Head of caudate nucleus (tissue), 42 donors: ENCODE measurements around the gene ARSJ.

ENCODE experiments used
- DNase-seq, 42 donors: peaks; one replicate each; pipeline versions ENCODE4 v3.0.0 to v3.0.0-alpha.2; 2020 to 2021; ENCODE audit warnings: mixed read lengths in 7 of 42
- intact Hi-C: fragments of 100-400 bp; cut with DNase I; formaldehyde crosslinking; loops from one replicate; pipeline ENCODE4 v1.15.0; 2022

ARSJ gene

DNA sequence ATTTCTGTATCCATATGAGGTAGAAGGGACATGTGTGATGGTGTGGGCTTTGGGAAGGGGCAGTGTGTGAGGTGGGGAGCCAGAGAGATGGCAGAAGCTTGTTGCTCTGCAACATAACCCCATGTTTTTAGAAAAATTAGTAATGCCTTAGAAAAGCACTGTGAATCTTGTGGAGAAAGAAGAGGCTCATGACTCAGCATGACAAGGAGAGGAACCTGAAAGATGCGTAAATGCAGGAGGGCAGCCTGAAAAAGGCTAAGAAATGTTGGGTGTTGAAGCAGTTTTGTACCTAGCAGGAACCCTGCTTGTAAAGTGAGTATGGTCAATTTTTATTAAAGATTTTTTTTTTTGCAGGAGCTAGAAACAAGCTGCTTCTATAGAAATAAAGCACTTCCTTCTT is 59.8 kb downstream of the ARSJ start:
- no peak for DNase-seq
- intact Hi-C loops = no loop called here

DNA sequence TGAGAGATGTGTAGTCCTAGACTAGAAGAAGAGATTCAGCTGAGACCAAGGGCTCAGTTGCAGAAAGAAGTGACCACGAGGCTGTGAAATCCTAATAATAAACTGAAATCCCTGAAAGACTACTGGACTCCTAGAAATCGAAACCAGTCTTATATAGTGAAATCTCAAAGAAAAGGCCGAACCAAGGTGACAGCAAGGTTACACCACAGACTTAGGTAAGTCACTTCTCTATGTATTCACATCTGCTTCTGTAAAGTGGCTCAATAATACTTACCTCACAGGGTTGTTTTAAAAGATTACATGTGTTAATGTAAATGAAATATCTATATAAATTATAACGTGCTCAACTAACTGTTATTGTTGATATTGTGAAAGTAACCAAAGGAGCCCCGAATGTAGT is 60.3 kb downstream of the ARSJ start:
- intact Hi-C loops = no loop called here
- no peak for DNase-seq

DNA sequence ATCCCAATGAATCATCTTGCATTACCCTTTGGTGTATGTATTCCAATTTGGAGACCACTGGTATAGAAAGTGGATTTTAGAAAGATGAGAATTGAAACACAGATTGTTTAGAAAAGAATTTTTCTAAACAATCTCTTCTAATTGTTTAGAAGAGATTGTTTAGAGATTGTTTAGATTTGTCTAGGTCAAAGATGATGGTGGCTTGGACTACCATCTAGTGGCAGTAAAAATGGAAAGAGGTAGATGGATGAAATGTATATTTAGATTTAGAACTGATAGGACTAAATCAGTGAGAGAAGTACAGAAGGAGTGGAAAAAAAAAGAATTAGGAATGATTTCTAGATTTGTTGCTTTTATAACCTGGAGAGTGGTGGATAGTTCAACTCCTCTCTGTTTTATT is 70.6 kb downstream of the ARSJ start:
- intact Hi-C loops = loop anchor here (5.0 kb wide), 1 partner anchor 517 kb away; no protein-coding TSS in a partner anchor
- no peak for DNase-seq

DNA sequence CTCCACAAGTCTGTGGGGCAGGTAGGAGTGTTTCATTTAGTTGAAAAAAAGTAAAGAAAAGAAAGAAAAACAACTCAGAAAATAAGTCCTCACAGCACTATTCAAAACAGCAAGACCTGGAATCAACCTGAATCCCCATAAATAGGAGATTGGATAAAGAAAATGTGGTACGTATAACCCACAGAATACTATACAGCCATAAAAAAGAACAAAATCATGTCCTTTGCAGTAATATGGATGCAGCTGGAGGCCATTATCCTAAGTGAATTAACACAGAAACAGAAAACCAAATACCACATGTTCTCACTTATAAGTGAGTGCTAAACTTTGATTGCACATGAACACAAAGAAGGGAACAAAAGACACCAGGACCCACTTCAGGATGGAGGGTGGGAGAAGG is 71.9 kb downstream of the ARSJ start:
- intact Hi-C loops = loop anchor here (5.0 kb wide), 1 partner anchor 515 kb away; no protein-coding TSS in a partner anchor
- DNase-seq = no peak

DNA sequence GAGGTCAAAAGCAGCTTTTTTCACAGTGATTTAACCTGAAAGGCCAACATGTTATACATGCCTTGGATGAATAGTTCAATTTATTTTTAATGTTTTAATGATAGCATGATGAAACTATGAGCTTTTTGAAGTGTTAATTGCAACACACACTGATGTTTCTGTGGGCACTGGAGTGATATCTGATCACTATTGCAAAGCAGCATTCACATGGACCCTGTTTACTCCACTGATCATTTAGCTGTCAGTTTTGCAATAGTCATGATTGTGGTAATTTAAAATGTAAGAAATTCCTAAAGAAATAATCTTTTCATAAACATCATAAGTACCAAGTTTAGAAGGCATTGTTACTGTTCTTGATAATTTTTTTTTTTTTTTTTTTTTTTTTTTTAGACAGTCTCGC is 74.1 kb downstream of the ARSJ start:
- no peak for DNase-seq
- intact Hi-C loops = loop anchor here (5.0 kb wide), 1 partner anchor 513 kb away; no protein-coding TSS in a partner anchor

DNA sequence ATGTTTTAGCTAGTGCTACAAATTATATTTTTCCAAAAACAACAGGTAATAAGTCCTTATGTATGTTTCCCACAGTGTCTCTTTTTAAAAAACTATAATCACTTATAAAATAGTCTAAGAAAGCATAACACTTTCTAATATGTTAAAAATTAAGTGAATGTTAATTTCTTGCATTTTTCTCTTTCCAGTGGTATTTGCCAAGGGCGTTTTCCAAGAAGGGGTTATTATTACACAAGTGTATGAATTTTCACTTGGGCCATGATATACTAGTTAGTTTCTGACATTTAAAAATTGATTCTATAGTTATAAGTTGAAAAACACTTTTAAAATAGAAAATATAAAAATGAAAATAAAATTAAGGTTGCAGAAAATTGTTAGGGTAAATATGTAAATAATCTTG is 74.6 kb downstream of the ARSJ start:
- intact Hi-C loops = loop anchor here (5.0 kb wide), 1 partner anchor 513 kb away; no protein-coding TSS in a partner anchor
- no peak for DNase-seq

DNA sequence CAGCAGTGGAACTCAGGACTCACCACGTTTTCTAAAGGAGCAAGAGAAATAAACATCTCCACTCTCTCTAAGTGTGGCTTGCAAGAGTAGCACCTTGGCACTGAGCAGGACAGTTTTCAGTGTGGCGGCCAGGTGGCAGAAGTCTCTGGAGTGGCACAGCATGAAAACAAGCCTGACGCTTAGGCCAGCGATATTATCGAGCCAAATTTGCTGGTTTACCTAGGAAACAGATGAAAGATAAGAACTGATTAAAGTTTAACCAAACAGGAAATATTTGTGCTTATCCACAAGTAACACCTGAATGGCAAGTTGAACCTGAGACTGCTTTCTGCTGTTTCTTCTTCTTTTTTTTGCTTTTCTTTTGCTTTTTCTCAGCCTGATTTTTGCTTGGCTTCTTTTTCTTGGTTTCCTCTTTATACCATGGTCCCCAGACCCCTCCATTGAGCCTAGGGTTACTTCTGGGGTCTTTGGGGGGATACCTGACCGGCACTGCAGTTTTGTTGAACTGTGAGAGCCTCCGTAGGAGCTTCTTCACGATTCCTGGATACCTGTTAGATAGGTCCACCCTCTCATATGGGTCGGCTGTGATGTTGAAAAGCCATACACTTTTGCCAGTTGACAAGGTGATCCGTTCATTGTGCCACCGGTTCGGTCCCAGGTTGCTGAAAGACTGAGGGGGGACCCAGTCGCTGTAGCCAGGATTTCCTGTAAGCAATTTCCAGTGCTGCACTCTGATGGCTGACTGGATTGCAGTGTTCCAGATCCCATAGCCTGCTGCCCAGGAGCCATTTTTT is 77.3 kb downstream of the ARSJ start:
- intact Hi-C loops = no loop called here
- DNase-seq = no peak

DNA sequence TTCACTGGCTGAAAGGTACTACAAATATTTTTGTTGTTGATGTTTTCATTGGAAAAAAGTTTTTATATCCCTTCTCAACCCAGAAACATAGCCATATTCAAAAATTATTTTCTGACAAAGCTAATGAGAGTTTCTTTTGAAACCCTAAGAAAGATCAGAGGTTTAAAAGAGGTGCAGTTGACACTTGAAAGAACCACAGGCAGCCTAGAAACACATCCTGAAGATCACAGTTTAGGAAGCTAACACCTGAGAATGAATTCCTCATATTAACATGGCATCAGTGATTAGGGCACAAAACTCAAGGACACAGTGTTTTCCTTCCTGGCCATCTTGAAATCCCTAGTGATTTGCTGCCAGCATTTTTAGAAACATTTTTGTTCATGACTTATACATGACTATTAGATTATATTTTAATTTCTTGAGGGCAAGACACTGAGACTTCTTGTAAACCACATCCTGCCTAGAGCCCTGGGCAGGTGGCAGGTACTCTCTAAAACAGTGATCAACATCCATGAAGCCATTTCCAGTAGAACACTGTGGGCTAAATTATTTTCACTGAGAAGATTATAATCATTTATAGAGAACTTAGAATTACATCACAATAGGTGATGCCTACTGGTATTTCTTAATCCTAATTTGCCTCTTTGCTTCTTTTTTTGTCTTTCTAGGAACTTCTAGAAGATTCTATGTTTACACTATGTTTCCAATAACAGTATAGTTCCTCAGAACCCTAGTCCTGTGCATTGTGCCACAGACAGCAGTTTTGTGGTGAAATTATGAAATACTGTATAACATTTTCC is 80.0 kb downstream of the ARSJ start:
- no peak for DNase-seq
- intact Hi-C loops = no loop called here

DNA sequence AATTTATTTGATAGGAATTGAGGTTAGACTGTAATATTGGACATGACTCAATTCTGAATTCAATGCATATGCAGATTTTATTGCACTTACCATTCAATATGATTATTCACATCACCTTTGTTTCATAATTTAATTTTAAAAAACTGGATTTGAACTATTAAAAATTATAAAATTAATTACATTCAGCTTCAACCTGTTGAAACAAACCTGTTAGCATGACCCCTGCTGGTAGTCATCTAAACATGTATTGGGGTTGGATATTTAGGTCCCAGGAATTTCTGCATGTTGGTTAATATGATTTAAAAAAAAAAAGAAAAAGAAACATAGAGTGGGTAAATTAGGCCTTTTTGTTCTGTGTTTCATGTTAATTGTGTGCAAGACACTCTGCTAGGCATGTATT is 85.9 kb downstream of the ARSJ start:
- DNase-seq = no peak
- intact Hi-C loops = no loop called here

DNA sequence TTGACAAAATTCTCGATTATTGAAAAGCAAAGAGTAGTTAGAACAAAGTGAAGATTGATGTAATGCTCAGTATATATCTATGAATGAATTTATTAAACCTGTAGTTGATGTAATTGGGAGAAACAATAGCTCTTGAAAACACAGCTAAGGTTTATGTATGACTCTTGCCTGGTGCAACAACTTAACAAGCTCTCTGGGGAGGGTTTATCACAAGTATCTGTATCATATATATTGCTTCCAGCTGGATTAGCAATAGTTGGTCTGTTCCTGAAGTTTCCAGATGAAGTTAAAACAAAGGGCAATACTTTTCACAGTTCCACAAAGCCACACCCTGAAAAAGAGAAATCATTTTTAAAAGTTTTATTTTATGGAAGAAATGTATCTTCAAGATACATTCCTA is 91.4 kb downstream of the ARSJ start:
- no peak for DNase-seq
- intact Hi-C loops = no loop called here

DNA sequence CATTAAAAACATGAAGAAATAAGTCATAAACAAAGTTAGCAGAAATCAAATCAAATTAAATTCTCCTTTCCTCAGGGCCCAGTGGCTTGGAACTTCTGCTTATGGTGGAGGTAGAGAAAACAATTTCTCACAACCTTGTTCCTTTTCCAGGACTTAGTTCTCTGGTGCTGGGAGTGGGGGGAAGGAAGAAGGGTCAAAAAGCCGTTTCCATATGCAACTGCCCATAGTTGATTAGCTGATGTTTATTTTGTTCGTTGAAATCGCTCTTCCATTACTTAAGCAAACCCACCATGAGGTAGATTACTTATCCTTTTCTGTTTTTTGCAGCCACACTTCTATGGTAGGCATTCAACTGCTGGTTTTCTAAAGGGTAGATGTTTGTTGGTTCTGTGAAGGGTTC is 94.2 kb downstream of the ARSJ start:
- DNase-seq = no peak

DNA sequence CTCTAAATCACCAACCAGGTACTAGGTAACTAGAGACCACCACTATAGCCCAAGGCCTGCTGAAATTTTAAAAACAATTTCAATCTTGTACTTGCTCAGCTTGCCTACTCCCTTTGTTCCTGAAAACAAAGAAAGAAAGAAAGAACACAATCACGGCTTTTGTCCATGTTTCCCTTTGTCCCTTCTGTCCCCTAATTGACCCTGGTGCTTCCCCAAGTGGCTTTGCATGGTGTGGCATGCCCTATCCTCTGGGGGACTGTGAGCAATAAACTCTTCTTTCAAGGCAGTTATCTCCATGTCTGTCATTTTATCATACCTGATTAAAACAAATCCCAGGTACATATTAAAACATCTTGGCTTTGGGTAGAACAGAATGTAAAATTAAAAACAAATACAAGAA is 94.8 kb downstream of the ARSJ start:
- intact Hi-C loops = no loop called here
- no peak for DNase-seq

More for the DNA sequence above, 94.2 kb downstream of the ARSJ start:
- intact Hi-C loops = no loop called here

DNA sequence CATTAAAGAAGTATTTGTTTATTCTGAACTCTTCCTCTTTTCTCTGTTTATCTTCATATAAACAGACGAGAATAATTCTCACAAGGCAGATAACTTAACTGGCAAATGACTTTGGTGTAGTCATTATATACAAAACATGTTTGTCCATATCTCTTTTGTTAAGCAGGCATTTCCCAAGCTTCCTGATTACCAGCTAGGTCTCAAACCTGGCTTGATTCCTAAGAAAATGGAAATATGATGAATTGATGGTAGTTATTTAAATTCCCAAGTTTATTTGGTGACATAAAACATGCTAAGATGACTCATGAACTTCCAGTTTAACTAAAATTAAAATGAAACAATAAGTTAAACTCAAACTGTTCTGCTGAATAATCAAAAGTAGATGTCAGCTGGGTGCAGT is 96.8 kb downstream of the ARSJ start:
- DNase-seq = no peak
- intact Hi-C loops = no loop called here

DNA sequence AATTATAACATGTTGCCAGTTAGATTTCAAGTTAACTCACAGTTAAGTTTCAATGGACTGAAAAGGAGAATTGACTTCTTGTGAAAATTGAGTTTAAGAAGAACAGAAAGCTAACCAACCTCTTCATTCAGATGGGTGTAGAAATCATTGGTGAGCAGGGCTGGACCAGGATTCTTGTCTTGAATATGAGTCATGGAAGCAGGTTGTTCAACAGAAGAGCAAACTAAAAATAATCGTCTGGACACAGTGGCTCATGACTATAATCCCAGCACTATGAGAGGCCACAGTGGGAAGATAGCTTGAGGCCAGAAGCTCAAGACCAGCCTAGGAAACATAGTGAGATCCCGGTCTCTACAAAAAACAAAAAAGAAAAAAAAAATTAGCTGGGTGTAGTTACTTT is 98.2 kb downstream of the ARSJ start:
- no peak for DNase-seq
- intact Hi-C loops = no loop called here

DNA sequence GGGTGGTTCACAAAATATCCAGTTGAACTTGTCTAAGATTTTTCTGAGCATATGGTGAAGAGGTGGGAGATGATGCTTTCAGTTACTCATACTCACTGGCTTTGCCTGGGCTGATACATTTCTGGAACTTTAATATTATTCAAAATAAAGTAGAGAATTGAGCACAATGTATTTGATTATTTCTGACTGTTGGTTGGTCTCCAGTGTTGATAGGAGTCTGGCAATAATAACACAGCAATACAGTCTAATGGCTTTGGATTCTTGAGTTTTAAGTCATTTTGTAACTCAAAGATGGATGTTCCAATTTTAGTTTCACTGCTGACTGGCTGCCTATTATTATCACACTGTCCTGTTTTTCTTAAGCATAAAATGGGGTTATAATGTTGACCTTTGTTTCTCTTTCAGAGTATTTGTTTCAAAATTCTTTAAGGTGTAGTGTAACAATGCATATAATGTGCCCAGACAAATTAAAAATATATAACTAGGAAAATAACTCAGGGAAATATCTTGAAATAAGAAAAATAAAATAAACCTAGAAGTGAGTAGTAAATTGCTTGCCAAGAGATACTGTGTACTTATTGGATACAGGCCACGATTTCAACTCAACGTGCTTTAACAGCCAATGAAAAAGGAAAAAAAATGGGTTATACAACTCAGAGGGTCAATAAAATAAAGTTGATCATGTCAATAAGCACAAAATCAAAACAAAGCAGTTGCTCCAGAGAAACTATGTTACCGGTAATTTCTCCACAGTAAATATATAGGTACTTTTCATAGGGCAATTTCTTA is 99.0 kb downstream of the ARSJ start:
- intact Hi-C loops = no loop called here
- DNase-seq = no peak

DNA sequence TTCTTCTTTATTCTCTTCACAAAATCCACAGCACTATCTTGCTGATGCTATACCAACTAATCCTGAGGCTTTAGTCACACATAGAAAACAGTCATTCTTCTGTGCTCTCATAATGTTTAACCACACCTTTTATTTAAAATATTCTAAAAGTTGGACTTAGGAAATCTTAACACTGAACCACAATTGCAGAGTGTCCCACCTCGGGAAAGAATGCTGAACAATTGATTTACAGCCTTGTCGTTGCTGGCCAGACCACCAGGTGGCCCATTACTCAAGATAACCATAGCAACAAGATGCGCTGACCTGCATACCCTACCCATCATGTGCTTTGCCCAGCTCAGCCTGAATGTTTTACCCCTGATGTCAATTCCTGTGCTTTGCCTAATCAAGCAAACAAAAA is 100.8 kb downstream of the ARSJ start:
- DNase-seq = no peak
- intact Hi-C loops = no loop called here

DNA sequence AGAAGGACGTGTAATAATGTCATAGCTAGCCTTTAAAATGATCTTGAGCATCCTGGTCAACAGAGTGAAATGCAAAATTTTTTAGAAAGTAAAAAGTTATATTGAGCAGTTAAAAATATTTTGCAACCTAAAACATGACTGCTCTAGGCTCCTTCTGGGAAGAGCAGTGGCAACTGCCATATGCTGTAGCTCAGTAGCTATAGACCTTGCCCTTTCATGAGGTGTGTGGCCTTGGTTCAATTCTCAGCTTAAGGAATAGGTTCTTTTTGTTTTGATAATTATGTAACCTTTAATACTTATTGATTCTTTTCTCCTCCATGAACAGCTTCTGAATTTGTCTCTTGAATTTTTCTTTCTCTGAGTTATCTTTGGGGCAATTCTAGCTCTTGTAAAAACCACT is 105.0 kb downstream of the ARSJ start:
- no peak for DNase-seq

DNA sequence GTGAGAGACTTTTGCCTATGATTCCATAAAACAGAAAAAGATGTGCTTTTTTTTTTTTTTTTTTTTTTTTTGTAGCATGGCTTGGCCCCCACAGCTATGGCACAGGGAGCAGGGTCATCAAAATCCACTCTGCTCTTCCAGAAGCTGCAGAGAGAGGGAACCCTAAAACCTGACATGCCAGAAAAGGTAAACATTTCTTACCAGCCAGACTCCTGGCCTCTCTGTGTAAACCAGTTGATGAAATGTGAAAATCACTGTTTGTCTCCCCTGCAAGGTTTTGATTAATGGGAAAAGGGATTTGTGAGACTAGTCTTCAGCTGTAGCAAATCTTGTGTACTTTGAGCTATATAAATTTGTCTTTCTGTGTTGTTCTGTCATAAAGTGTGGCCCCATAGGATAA is 105.9 kb downstream of the ARSJ start:
- no peak for DNase-seq
- intact Hi-C loops = no loop called here

More for the DNA sequence above, 105.0 kb downstream of the ARSJ start:
- intact Hi-C loops = no loop called here

DNA sequence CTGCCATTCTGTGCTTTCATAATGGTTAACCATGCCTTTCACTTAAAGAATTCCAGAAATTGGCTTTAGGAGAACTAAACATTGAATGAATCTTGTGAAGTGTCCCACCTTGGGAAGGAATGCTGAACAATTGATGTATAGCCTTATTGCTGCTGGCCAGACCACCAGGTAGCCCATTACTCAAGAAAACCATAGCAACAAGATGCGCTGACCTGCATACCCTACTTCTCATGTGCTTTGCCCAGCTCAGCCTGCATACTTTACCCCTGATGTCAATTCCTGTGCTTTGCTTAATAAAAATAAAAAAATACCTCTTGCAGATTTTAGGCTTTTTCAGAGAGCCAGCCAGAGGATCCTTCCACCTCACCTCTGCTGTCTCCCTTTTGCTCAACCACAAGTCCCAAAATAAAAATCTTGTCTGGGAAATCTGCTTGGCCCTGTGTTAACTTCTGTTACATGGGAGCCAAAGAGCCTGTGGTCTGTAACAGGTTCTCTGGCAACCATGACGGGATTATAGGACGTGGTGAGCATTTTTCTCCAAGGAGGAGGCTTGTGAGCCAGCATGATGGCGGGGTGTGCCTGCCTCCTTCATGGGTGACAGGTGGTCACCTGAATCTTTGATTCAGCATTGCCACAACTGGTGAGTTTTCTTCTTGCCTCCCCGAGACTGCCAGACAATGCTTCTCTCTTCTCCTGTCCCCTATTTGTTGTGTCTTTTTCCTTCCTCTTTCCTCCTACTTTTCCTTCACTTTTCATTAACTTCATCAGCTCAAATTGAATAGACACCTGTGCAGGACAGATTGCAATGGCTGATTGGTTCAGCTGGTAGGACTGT is 106.8 kb downstream of the ARSJ start:
- DNase-seq = no peak
- intact Hi-C loops = no loop called here
